ENCODE measurements around the gene CSNK1D.

DNA sequence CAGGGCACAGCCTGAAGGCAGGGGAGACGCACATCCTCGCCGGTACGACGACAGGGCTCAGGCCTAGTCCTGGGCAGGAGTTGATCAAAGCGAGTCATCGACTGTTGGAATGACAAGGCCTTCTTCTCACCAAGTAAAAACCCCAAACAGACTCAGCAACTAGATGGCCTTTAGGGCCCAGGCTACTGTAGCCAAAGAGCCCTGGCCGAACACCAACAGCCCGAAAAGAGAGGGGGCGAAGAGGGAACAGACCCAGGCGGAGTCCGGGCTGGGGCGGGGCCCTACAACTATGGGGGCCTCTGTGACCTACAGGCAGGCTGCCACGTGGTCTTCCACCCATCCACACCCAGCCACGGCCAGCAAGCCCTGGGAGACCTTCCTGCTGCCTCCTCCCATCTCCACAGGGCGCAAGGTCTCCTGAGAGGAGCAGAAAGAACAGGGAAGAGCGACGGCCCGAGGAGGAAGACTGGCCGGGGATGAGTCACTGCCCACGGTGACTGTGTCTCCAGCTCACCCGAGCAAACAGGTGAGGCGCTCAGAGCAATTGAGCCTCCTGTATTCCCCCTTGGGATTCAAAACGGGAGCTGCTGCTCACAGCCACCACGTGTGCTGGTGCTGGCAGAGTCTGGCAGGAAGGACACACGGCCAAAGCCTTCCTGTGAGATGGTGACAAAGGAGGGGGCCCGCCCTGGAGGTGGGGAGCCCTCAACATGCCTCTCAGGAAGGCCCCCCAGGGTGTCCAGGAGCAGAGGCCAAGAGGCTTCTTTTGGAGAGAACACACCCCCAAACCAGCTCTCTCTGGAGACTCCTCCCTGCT lies 26.9 kb downstream of the CSNK1D start:
- TF ChIP-seq, protein P1, sequence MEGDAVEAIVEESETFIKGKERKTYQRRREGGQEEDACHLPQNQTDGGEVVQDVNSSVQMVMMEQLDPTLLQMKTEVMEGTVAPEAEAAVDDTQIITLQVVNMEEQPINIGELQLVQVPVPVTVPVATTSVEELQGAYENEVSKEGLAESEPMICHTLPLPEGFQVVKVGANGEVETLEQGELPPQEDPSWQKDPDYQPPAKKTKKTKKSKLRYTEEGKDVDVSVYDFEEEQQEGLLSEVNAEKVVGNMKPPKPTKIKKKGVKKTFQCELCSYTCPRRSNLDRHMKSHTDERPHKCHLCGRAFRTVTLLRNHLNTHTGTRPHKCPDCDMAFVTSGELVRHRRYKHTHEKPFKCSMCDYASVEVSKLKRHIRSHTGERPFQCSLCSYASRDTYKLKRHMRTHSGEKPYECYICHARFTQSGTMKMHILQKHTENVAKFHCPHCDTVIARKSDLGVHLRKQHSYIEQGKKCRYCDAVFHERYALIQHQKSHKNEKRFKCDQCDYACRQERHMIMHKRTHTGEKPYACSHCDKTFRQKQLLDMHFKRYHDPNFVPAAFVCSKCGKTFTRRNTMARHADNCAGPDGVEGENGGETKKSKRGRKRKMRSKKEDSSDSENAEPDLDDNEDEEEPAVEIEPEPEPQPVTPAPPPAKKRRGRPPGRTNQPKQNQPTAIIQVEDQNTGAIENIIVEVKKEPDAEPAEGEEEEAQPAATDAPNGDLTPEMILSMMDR (IDR thresholded peaks at IDR 0.05): no peak
- TF ChIP-seq POLR2A (IDR thresholded peaks at IDR 0.05): no peak
